CD4-positive, alpha-beta T cell (primary cell): ENCODE results near the gene NPLOC4. TPM values are rescaled to one million over a fixed set of nuclear protein-coding genes. Genes with fewer than 3 reads are reported as not detected.

Source experiments
- ATAC-seq: fragments of 200-7000 bp; cut with Tn5 transposase; one replicate; pipeline ENCODE4 v1.10.0; 2022; ENCODE audit warnings: mild to moderate bottlenecking; ENCODE audit not compliant: poor library complexity
- CTCF ChIA-PET: fragments of 350-600 bp; sonication (Branson Sonifier 250); formaldehyde crosslinking; loops from one replicate; lab custom pipeline; 2021; ENCODE audit warnings: antibody characterized with exemption, inconsistent platforms; lab: Charles Lee
- POLR2A ChIA-PET: fragments of 350-600 bp; sonication (Branson Sonifier 250); formaldehyde crosslinking; loops from one replicate; lab custom pipeline; 2021; ENCODE audit warnings: antibody characterized with exemption, inconsistent platforms; lab: Charles Lee
- DNase-seq, 14 experiments: peaks; one replicate each; pipeline ENCODE4 v3.0.0-alpha.2; 2013 to 2020; ENCODE audit warnings: mixed read lengths in 2 of 14
- H3K27ac ChIP-seq, 2 donors: one replicate each; pipeline versions ENCODE4 v1.5.1 to v1.7.0; 2013; ENCODE audit warnings: low read length in 2 of 2, low read depth in 1 of 2, mild to moderate bottlenecking in 1 of 2
- H3K27me3 ChIP-seq, 2 experiments: 1 replicate in 1 of 2; 2 replicates in 1 of 2; pipeline versions ENCODE4 v1.6.1 to v1.7.0; 2013; ENCODE audit warnings: low read length in 2 of 2, control low read depth in 1 of 2, mild to moderate bottlenecking in 1 of 2, moderate library complexity in 1 of 2; ENCODE audit not compliant: insufficient read depth in 2 of 2, control insufficient read depth in 1 of 2
- H3K36me3 ChIP-seq: one replicate; pipeline ENCODE4 v1.6.1; 2013; ENCODE audit warnings: low read length, control low read depth; ENCODE audit not compliant: insufficient read depth
- H3K4me1 ChIP-seq: one replicate; pipeline ENCODE4 v1.6.1; 2013; ENCODE audit warnings: low read length, control low read depth; ENCODE audit not compliant: insufficient read depth
- H3K4me3 ChIP-seq: one replicate; pipeline ENCODE4 v1.5.1; 2013; ENCODE audit warnings: mild to moderate bottlenecking, low read length, moderate library complexity
- H3K9me3 ChIP-seq, 2 experiments: 1 replicate in 1 of 2; 2 replicates in 1 of 2; pipeline versions ENCODE4 v1.6.1 to v1.7.0; 2013; ENCODE audit warnings: low read length in 2 of 2, mild to moderate bottlenecking in 2 of 2, control low read depth in 1 of 2, moderate library complexity in 1 of 2; ENCODE audit not compliant: control insufficient read depth in 1 of 2, insufficient read depth in 1 of 2
- H3K27ac Mint-ChIP-seq: one replicate; pipeline ENCODE4 v1.8.0; 2020; ENCODE audit warnings: mixed read lengths
- H3K27me3 Mint-ChIP-seq: one replicate; pipeline ENCODE4 v1.8.0; 2021; ENCODE audit warnings: mixed read lengths
- H3K36me3 Mint-ChIP-seq: one replicate; pipeline ENCODE4 v1.8.0; 2021; ENCODE audit warnings: low read depth, mixed read lengths
- H3K4me1 Mint-ChIP-seq: one replicate; pipeline ENCODE4 v1.8.0; 2021; ENCODE audit warnings: low read depth, mixed read lengths
- H3K4me3 Mint-ChIP-seq: one replicate; pipeline ENCODE4 v1.8.0; 2020; ENCODE audit warnings: mild to moderate bottlenecking, mixed read lengths
- H3K9me3 Mint-ChIP-seq: one replicate; pipeline ENCODE4 v1.8.0; 2020; ENCODE audit warnings: mixed read lengths
- CTCF ChIP-seq: fragments of 200-600 bp; IDR thresholded peaks from one replicate; pipeline ENCODE4 v1.8.0; 2022; ENCODE audit warnings: antibody characterized with exemption, mild to moderate bottlenecking
- intact Hi-C, 2 experiments: fragments of 100-400 bp; cut with DNase I in 1 of 2; cut with micrococcal nuclease in 1 of 2; formaldehyde crosslinking; loops; one replicate each; pipeline versions ENCODE4 v1.15.1 to v1.9.0; 2023 to 2025; cut with DNase I, micrococcal nuclease
- total RNA-seq, 174 experiments: library from RNA in 2 of 174; stranded (reverse) in 2 of 174; gene quantifications; one replicate each; pipeline ENCODE4 v1.2.3 and lab custom pipeline; 2021 to 2026

Gene NPLOC4
- total RNA-seq, 2 experiments from 2014 or later, result 61.0 to 62.4 TPM

GRCh38 chr17:81666342-81667191 lies 29.7 kb upstream of the NPLOC4 start, which contains the start of the genes CCDC137 and OXLD1:
CCDC137 (plus strand) TSS chr17:81666737; CDS start chr17:81666767, 30 bp downstream.
OXLD1 (minus strand) TSS chr17:81666605; CDS start chr17:81666577, 28 bp downstream.
- H3K4me3 ChIP-seq, result peak within 1 kb of the TSS; percentile 90
- H3K36me3 ChIP-seq, result peaks cover 37% of the 10 kb centered on the region
- peaks cover 47% of the 10 kb centered on the region for H3K36me3 Mint-ChIP-seq
- POLR2A ChIA-PET, result interaction anchor here (0.5 to 3.0 kb wide), 9 partner anchors 16 to 195 kb away, joined by 3 to 25 read pairs (median 4); partner anchors contain the start of genes ACTG1, ARL16, HGS and MRPL12
- no peaks in the 10 kb centered on the region for H3K27me3 ChIP-seq
- H3K9me3 Mint-ChIP-seq, result no peaks in the 10 kb centered on the region
- DNase-seq, result peak; percentile 81 to 96 (median 91)
- CTCF ChIA-PET, result no interaction called here
- ATAC-seq, result peak; percentile 84
- H3K27ac ChIP-seq, result peak within 1 kb of the TSS; percentile 73 to 85
- peak within 1 kb of the TSS; percentile 91 for H3K27ac Mint-ChIP-seq
- H3K9me3 ChIP-seq, result no peaks in the 10 kb centered on the region
- peaks cover 67% of the 10 kb centered on the region for H3K4me1 ChIP-seq
- H3K4me1 Mint-ChIP-seq, result peaks cover 50% of the 10 kb centered on the region
- H3K27me3 Mint-ChIP-seq, result no peaks in the 10 kb centered on the region
- no peak for TF ChIP-seq CTCF
- H3K4me3 Mint-ChIP-seq, result peak within 1 kb of the TSS; percentile 97
- intact Hi-C loops, result loop anchor here (1.0 to 5.0 kb wide), 4 partner anchors 17 to 36 kb away; partner anchors contain the start of genes NPLOC4 (in 2 of the 2), TSPAN10 (in 2 of the 2), ARL16 (in 1 of the 2) and MRPL12 (in 1 of the 2)

DNA sequence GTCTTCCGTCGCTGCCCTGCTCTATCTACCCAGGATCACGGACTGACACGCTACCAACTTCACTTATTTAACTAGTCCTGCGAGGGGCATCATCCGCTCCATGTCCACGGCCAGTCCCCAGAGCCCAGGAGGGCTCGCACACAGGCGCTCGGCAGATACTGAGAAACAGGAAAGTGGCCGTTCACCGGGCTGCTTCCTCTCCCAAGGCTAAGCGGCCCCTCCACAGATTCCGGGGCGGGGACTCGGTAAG lies 29.1 kb upstream of the NPLOC4 start:
- peaks cover 41% of the 10 kb centered on the region for H3K36me3 Mint-ChIP-seq
- DNase-seq, result peak in 5 of 14 experiments; percentile 9 to 40 (median 21)

More for the DNA sequence above, 29.1 kb upstream of the NPLOC4 start:
- Mint-ChIP-seq H3K27ac (peak overlapping the region; percentile 91), H3K4me3 (peak overlapping the region; percentile 94), H3K9me3 (no peaks in the 10 kb centered on the region), H3K27me3 (no peaks in the 10 kb centered on the region), H3K4me1 (peaks cover 50% of the 10 kb centered on the region)
- Histone ChIP-seq H3K4me3 (peak overlapping the region; percentile 90), H3K9me3 (no peaks in the 10 kb centered on the region), H3K36me3 (peaks cover 32% of the 10 kb centered on the region), H3K4me1 (peaks cover 67% of the 10 kb centered on the region), H3K27ac (peak overlapping the region; percentile 73 to 85), H3K27me3 (no peaks in the 10 kb centered on the region)
- intact Hi-C loops, result loop anchor here (1.0 to 5.0 kb wide), 4 partner anchors 17 to 36 kb away; partner anchors contain the start of genes NPLOC4 (in 2 of the 2), TSPAN10 (in 2 of the 2), ARL16 (in 1 of the 2) and MRPL12 (in 1 of the 2)
- TF ChIP-seq CTCF, result no peak
- ChIA-PET CTCF (no interaction called here), POLR2A (interaction anchor here (0.7 to 3.0 kb wide), 6 partner anchors 17 to 153 kb away, joined by 3 to 25 read pairs (median 4); partner anchors contain the start of genes ACTG1, ARL16, HGS and MRPL12)
- ATAC-seq, result peak; percentile 33
